NT2/D1 (cell line): ENCODE measurements around the gene PLSCR5.

Source experiments
- SUZ12 ChIP-seq: IDR thresholded peaks from 2 replicates; pipeline ENCODE4 v1.6.1; 2011; ENCODE audit not compliant: insufficient read length, insufficient read depth; ENCODE audit errors: extremely low read depth
- YY1 ChIP-seq: IDR thresholded peaks from 2 replicates; pipeline ENCODE4 v1.6.1; 2011; ENCODE audit not compliant: insufficient read length, insufficient read depth
- ZNF274 ChIP-seq: IDR thresholded peaks from 2 replicates; pipeline ENCODE4 v1.6.1; 2011; ENCODE audit warnings: mild to moderate bottlenecking, low read depth, low read length

- no peak for TF ChIP-seq ZNF274
- TF ChIP-seq YY1, result no peak
- no peak for TF ChIP-seq SUZ12
These were observed 20.1 kb upstream of the PLSCR5 start for GRCh38 chr3:146625186-146625775.
